HepG2 (cell line): Measurements from ENCODE around the gene COPS7B. TPM values are rescaled to one million over a fixed set of nuclear protein-coding genes. Genes with fewer than 3 reads are reported as not detected.
A peak's percentile ranks its signal among the peaks of the same experiment; 100 is the strongest.

ENCODE experiments used
- MAFK ChIP-seq, 2 experiments: IDR thresholded peaks in 1 of 2; conservative IDR thresholded peaks in 1 of 2; 2 replicates each; pipeline ENCODE4 v1.6.1; 2011; ENCODE audit warnings: improper control_type of control experiment in 2 of 2, low read length in 2 of 2
- NFE2L2 ChIP-seq: fragments of 150-350 bp; IDR thresholded peaks from 2 replicates; pipeline ENCODE4 v1.6.1; 2014; ENCODE audit warnings: low read length
- NR2C2 ChIP-seq: sonication (generic); formaldehyde crosslinking; IDR thresholded peaks from 2 replicates; pipeline ENCODE4 v1.4.0; 2020; ENCODE audit warnings: missing genetic modification reagents, mild to moderate bottlenecking, moderate library complexity, borderline replicate concordance
- SIX1 ChIP-seq: sonication (generic); formaldehyde crosslinking; IDR thresholded peaks from 2 replicates; pipeline ENCODE4 v1.4.0; 2020; ENCODE audit warnings: missing genetic modification reagents, borderline replicate concordance
- ZNF792 ChIP-seq: IDR thresholded peaks from 2 replicates; pipeline ENCODE4 v1.6.1; 2016
- polyA plus RNA-seq, 8 experiments: library from polyadenylated mRNA; depleted of rRNA in 3 of 8; stranded (reverse) in 7 of 8; unstranded in 1 of 8; fragments of >200 nt; fragmentation: Illumina TruSeq in 4 of 8; extraction: Trizol in 4 of 8; gene quantifications; 2 replicates each; pipeline versions ENCODE4 v1.2.1 to v1.2.3, GENCODE V29; 2011 to 2016; ENCODE audit warnings: low read depth in 4 of 8, missing spikeins in 1 of 8, mixed read lengths in 1 of 8; ENCODE audit not compliant: insufficient read depth in 1 of 8
- total RNA-seq, 5 experiments: library from RNA; depleted of rRNA; stranded (reverse); fragments of >200 nt; fragmentation: Illumina TruSeq; extraction: Trizol; gene quantifications; 2 replicates each; pipeline ENCODE4 v1.2.3, GENCODE V29; 2016; ENCODE audit warnings: low read depth in 1 of 5
- TF ChIP-seq, protein P1 (sequence below): sonication (generic); formaldehyde crosslinking; IDR thresholded peaks from 2 replicates; pipeline ENCODE4 v1.5.1; 2020; ENCODE audit warnings: mild to moderate bottlenecking, missing genetic modification reagents
- TF ChIP-seq, protein P2 (sequence below): sonication (generic); formaldehyde crosslinking; IDR thresholded peaks from 2 replicates; pipeline ENCODE4 v1.4.0; 2020; ENCODE audit warnings: mild to moderate bottlenecking, missing genetic modification reagents
- TF ChIP-seq, protein P3 (sequence below): sonication (generic); formaldehyde crosslinking; conservative IDR thresholded peaks from 2 replicates; pipeline ENCODE4 v1.4.0; 2020; ENCODE audit warnings: missing genetic modification reagents
- TF ChIP-seq, protein P4 (sequence below): sonication (generic); formaldehyde crosslinking; IDR thresholded peaks from 2 replicates; pipeline ENCODE4 v1.8.0; 2022; ENCODE audit warnings: mild to moderate bottlenecking, missing genetic modification reagents
- TF ChIP-seq, protein P5 (sequence below): fragments of 450-650 bp; IDR thresholded peaks from 2 replicates; pipeline ENCODE4 v1.6.1; 2017; ENCODE audit warnings: mild to moderate bottlenecking

COPS7B gene
- total and polyA plus RNA-seq, 2 of the 13 experiments (the other 11 are each of a cell fraction or from before 2014, with no cell fraction given): 30.6 to 62.7 TPM

DNA sequence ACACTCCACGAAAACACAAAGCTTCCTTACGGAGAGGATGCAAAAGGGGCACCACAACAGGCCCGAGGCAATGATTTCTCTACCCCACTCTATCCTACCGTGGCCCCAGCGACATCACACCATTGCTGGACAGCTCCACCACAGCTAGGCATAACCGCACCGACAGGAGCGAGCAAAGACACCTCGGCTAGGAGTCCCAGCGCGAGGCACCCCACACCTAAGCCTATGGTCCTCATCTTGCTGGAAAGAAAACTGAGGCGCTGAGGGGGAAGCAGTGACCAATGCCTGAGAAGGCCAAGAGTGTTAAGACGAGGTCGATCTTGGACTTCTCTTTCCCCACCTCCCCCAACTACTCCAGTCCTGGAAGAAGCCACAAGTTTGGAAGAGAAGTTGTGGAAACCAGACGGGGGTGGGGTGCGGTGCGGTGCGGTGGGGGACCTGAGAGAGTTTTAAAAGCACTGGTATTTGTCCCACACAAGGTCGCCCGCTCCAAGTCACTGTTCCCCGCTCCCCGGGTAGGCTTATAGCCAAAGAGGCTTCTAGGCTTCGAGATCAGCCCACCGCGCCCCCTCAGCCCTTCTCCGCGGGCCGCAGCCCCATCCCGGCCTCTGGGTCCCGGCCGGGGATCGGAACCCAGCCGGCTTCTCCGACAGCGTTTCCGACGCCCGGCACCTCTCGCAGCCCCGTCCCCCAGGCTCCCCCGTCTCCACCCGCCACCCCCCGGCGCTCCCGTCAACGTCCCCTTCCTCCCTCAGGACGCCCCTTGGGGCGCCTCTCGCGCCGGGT, 5.9 kb upstream of the COPS7B start (continued):
- TF ChIP-seq, protein P1, sequence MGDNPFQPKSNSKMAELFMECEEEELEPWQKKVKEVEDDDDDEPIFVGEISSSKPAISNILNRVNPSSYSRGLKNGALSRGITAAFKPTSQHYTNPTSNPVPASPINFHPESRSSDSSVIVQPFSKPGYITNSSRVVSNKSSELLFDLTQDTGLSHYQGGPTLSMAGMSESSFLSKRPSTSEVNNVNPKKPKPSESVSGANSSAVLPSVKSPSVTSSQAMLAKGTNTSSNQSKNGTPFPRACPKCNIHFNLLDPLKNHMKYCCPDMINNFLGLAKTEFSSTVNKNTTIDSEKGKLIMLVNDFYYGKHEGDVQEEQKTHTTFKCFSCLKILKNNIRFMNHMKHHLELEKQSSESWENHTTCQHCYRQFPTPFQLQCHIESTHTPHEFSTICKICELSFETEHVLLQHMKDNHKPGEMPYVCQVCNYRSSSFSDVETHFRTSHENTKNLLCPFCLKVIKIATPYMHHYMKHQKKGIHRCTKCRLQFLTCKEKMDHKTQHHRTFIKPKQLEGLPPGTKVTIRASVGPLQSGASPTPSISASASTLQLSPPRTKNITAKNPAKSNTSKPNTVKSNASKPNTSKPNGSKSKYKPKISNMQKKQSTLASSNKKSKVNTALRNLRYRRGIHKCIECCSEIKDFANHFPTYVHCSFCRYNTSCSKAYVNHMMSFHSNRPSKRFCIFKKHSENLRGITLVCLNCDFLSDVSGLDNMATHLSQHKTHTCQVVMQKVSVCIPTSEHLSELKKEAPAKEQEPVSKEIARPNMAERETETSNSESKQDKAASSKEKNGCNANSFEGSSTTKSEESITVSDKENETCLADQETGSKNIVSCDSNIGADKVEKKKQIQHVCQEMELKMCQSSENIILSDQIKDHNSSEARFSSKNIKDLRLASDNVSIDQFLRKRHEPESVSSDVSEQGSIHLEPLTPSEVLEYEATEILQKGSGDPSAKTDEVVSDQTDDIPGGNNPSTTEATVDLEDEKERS (CRISPR knock-in tag): no peak
- TF ChIP-seq, protein P2, sequence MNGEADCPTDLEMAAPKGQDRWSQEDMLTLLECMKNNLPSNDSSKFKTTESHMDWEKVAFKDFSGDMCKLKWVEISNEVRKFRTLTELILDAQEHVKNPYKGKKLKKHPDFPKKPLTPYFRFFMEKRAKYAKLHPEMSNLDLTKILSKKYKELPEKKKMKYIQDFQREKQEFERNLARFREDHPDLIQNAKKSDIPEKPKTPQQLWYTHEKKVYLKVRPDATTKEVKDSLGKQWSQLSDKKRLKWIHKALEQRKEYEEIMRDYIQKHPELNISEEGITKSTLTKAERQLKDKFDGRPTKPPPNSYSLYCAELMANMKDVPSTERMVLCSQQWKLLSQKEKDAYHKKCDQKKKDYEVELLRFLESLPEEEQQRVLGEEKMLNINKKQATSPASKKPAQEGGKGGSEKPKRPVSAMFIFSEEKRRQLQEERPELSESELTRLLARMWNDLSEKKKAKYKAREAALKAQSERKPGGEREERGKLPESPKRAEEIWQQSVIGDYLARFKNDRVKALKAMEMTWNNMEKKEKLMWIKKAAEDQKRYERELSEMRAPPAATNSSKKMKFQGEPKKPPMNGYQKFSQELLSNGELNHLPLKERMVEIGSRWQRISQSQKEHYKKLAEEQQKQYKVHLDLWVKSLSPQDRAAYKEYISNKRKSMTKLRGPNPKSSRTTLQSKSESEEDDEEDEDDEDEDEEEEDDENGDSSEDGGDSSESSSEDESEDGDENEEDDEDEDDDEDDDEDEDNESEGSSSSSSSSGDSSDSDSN (CRISPR knock-in tag): no peak
- TF ChIP-seq, protein P3, sequence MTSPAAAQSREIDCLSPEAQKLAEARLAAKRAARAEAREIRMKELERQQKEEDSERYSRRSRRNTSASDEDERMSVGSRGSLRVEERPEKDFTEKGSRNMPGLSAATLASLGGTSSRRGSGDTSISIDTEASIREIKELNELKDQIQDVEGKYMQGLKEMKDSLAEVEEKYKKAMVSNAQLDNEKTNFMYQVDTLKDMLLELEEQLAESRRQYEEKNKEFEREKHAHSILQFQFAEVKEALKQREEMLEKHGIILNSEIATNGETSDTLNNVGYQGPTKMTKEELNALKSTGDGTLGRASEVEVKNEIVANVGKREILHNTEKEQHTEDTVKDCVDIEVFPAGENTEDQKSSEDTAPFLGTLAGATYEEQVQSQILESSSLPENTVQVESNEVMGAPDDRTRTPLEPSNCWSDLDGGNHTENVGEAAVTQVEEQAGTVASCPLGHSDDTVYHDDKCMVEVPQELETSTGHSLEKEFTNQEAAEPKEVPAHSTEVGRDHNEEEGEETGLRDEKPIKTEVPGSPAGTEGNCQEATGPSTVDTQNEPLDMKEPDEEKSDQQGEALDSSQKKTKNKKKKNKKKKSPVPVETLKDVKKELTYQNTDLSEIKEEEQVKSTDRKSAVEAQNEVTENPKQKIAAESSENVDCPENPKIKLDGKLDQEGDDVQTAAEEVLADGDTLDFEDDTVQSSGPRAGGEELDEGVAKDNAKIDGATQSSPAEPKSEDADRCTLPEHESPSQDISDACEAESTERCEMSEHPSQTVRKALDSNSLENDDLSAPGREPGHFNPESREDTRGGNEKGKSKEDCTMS (CRISPR knock-in tag): no peak
- TF ChIP-seq, protein P4, sequence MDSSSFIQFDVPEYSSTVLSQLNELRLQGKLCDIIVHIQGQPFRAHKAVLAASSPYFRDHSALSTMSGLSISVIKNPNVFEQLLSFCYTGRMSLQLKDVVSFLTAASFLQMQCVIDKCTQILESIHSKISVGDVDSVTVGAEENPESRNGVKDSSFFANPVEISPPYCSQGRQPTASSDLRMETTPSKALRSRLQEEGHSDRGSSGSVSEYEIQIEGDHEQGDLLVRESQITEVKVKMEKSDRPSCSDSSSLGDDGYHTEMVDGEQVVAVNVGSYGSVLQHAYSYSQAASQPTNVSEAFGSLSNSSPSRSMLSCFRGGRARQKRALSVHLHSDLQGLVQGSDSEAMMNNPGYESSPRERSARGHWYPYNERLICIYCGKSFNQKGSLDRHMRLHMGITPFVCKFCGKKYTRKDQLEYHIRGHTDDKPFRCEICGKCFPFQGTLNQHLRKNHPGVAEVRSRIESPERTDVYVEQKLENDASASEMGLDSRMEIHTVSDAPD (CRISPR knock-in tag): no peak
- TF ChIP-seq NFE2L2 (no peak), ZNF792 (CRISPR knock-in tag) (peak; percentile 35; the same call in 1 of the 2 replicates), MAFK (conservative IDR thresholded peaks at IDR 0.05 in 1 of 2, IDR thresholded peaks at IDR 0.05 in 1 of 2; ENCODE audit: low read length in 2 of 2) (no peak), NR2C2 (CRISPR knock-in tag) (no peak), SIX1 (CRISPR knock-in tag) (no peak)
- TF ChIP-seq, protein P5, sequence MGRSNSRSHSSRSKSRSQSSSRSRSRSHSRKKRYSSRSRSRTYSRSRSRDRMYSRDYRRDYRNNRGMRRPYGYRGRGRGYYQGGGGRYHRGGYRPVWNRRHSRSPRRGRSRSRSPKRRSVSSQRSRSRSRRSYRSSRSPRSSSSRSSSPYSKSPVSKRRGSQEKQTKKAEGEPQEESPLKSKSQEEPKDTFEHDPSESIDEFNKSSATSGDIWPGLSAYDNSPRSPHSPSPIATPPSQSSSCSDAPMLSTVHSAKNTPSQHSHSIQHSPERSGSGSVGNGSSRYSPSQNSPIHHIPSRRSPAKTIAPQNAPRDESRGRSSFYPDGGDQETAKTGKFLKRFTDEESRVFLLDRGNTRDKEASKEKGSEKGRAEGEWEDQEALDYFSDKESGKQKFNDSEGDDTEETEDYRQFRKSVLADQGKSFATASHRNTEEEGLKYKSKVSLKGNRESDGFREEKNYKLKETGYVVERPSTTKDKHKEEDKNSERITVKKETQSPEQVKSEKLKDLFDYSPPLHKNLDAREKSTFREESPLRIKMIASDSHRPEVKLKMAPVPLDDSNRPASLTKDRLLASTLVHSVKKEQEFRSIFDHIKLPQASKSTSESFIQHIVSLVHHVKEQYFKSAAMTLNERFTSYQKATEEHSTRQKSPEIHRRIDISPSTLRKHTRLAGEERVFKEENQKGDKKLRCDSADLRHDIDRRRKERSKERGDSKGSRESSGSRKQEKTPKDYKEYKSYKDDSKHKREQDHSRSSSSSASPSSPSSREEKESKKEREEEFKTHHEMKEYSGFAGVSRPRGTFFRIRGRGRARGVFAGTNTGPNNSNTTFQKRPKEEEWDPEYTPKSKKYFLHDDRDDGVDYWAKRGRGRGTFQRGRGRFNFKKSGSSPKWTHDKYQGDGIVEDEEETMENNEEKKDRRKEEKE: no peak
